Testis (tissue), 2 donors: ENCODE data around the gene OIP5.
"Not testable (repeated sequence)": the region's sequence is repeated elsewhere in the genome, so short reads cannot be mapped to it uniquely, and the experiment has no call there.

Experiments
- CTCF ChIP-seq, 3 experiments: fragments of 450-650 bp in 2 of 3; fragments of 200-600 bp in 1 of 3; sonication (generic) in 1 of 3; IDR thresholded peaks; one replicate each; pipeline ENCODE4 v1.5.1; 2016 to 2019; ENCODE audit warnings: antibody characterized with exemption in 3 of 3, mild to moderate bottlenecking in 2 of 3, moderate library complexity in 1 of 3
- POLR2A ChIP-seq: fragments of 450-650 bp; IDR thresholded peaks from one replicate; pipeline ENCODE4 v1.6.1; 2017; ENCODE audit warnings: antibody characterized with exemption, mild to moderate bottlenecking, moderate library complexity

DNA sequence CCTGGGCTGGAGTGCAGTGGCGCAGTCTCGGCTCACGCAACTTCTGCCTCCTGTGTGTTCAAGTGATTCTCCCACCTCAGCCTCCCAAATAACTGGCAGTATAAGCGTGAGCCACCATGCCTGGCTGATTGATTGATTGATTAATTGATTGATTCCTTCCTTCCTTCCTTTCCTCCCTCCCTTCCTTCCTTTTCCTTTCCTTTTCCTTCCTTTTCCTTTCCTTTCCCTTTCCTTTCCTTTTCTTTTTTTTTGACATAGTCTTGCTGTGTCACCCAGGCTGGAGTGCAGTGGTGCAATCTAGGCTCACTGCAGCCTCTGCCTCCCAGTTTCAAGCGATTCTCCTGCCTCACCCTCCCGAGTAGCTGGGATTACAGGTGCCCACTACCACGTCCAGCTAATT lies 71.5 kb downstream of the OIP5 start:
- not testable (repeated sequence) for TF ChIP-seq CTCF (IDR thresholded peaks at IDR 0.05); POLR2A
